Endothelial cell of umbilical vein (primary cell): ENCODE results near the gene MAB21L2. TPM values are rescaled to one million over a fixed set of nuclear protein-coding genes. Genes with fewer than 3 reads are reported as not detected.

Experiments
- BruUV-seq: library from RNA; stranded (reverse); fragments of 400-500 nt; replicated peaks from 2 replicates; lab custom pipeline; 2021; lab: Mats Ljungman, UMichigan
- CTCF ChIA-PET: fragments of 300-600, 350-600 bp; sonication (Branson Sonifier 250); formaldehyde crosslinking; loops from one replicate; lab custom pipeline; 2021; ENCODE audit warnings: antibody characterized with exemption, inconsistent platforms; lab: Charles Lee
- POLR2A ChIA-PET: fragments of 300-600, 350-600 bp; sonication (Branson Sonifier 250); formaldehyde crosslinking; loops from one replicate; lab custom pipeline; 2021; ENCODE audit warnings: antibody characterized with exemption, inconsistent platforms; lab: Charles Lee
- DNase-seq: peaks from one replicate; pipeline ENCODE4 v3.0.0-alpha.2; 2011; ENCODE audit warnings: low read depth, low spot score
- FAIRE-seq: peaks from 2 replicates; lab custom pipeline; 2011; peaks lifted over from hg19 to GRCh38; lab: Jason Lieb, UNC
- H2AFZ ChIP-seq: 2 replicates; pipeline ENCODE4 v1.6.0; 2012; ENCODE audit warnings: low read depth, low read length, control low read depth, inconsistent platforms
- H3K27ac ChIP-seq: 2 replicates; pipeline ENCODE4 v1.5.1; 2011; ENCODE audit warnings: low read depth, mild to moderate bottlenecking, control low read depth, low read length, moderate library complexity; ENCODE audit not compliant: insufficient read depth
- H3K27me3 ChIP-seq, 2 experiments: 2 replicates each; pipeline versions ENCODE4 v1.6.0 to v1.6.1; 2011; ENCODE audit warnings: low read length in 2 of 2, mixed read lengths in 1 of 2; ENCODE audit not compliant: control insufficient read depth in 2 of 2, insufficient read depth in 2 of 2
- H3K36me3 ChIP-seq, 2 experiments: 2 replicates in 1 of 2; 3 replicates in 1 of 2; pipeline ENCODE4 v1.5.1; 2011; ENCODE audit warnings: low read length in 2 of 2, mild to moderate bottlenecking in 1 of 2, moderate library complexity in 1 of 2; ENCODE audit not compliant: control insufficient read depth in 2 of 2, insufficient read depth in 2 of 2; ENCODE audit errors: extremely low read depth in 1 of 2
- H3K4me1 ChIP-seq: 3 replicates; pipeline ENCODE4 v1.5.1; 2011; ENCODE audit warnings: mild to moderate bottlenecking, low read length; ENCODE audit not compliant: control insufficient read depth, insufficient read depth; ENCODE audit errors: extremely low read depth
- H3K4me2 ChIP-seq: 2 replicates; pipeline ENCODE4 v1.6.1; 2011; ENCODE audit warnings: low read length, control low read depth, mixed read lengths; ENCODE audit not compliant: insufficient read depth
- H3K4me3 ChIP-seq, 3 experiments: fragments of 200-600 bp in 1 of 3; sonication (generic), shearing (Covaris generic) in 1 of 3; replicated peaks in 1 of 3; 2 replicates each; pipeline ENCODE4 v1.5.1; 2011 to 2016; ENCODE audit warnings: control low read depth in 3 of 3, low read length in 3 of 3, mild to moderate bottlenecking in 2 of 3, inconsistent platforms in 1 of 3, low read depth in 1 of 3, moderate library complexity in 1 of 3; ENCODE audit not compliant: insufficient read depth in 1 of 3
- H3K79me2 ChIP-seq: 2 replicates; pipeline ENCODE4 v1.6.0; 2012; ENCODE audit warnings: low read length, inconsistent platforms; ENCODE audit not compliant: control insufficient read depth, insufficient read depth
- H3K9ac ChIP-seq: replicated peaks from 2 replicates; pipeline ENCODE3; 2011; ENCODE audit warnings: low read length, control low read depth; ENCODE audit not compliant: insufficient read depth; ENCODE audit errors: extremely low read depth
- H3K9me1 ChIP-seq: replicated peaks from 3 replicates; pipeline ENCODE4 v1.6.0; 2011; ENCODE audit warnings: mild to moderate bottlenecking, low read length; ENCODE audit not compliant: control insufficient read depth, insufficient read depth; ENCODE audit errors: extremely low read depth
- H3K9me3 ChIP-seq: replicated peaks from 2 replicates; pipeline ENCODE4 v1.5.1; 2012; ENCODE audit warnings: low read length, inconsistent platforms; ENCODE audit not compliant: control insufficient read depth, insufficient read depth
- H4K20me1 ChIP-seq: replicated peaks from 2 replicates; pipeline ENCODE3; 2011; ENCODE audit warnings: mild to moderate bottlenecking, low read length; ENCODE audit not compliant: control insufficient read depth, insufficient read depth; ENCODE audit errors: extremely low read depth
- CTCF ChIP-seq, 2 donors: IDR thresholded peaks; 1 replicate in 1 of 2; 2 replicates in 1 of 2; pipeline ENCODE4 v1.5.1; 2011; ENCODE audit warnings: low read length in 2 of 2, mild to moderate bottlenecking in 2 of 2, moderate library complexity in 2 of 2, control low read depth in 1 of 2, inconsistent platforms in 1 of 2, low read depth in 1 of 2; ENCODE audit not compliant: insufficient read depth in 1 of 2; ENCODE audit errors: extremely low read depth in 1 of 2
- EZH2 ChIP-seq: IDR thresholded peaks from 2 replicates; pipeline ENCODE4 v1.6.1; 2012; ENCODE audit warnings: borderline replicate concordance, low read depth, mild to moderate bottlenecking, moderate library complexity, low read length, inconsistent platforms; ENCODE audit not compliant: severe bottlenecking
- FOS ChIP-seq: IDR thresholded peaks from 2 replicates; pipeline ENCODE4 v1.6.1; 2011; ENCODE audit warnings: mild to moderate bottlenecking, low read length, moderate library complexity, borderline replicate concordance; ENCODE audit not compliant: insufficient read depth
- GATA2 ChIP-seq: IDR thresholded peaks from 2 replicates; pipeline ENCODE4 v1.7.0; 2011; ENCODE audit warnings: low read depth, mild to moderate bottlenecking, moderate library complexity, mixed read lengths, low read length; ENCODE audit not compliant: insufficient read length, insufficient read depth
- JUN ChIP-seq: IDR thresholded peaks from 2 replicates; pipeline ENCODE4 v1.6.1; 2011; ENCODE audit warnings: borderline replicate concordance, low read depth; ENCODE audit not compliant: insufficient read length, insufficient read depth
- MAX ChIP-seq: IDR thresholded peaks from 2 replicates; pipeline ENCODE4 v1.6.1; 2011; ENCODE audit not compliant: insufficient read depth, insufficient read length
- MYC ChIP-seq: IDR thresholded peaks from one replicate; pipeline ENCODE4 v1.6.1; 2011; ENCODE audit warnings: mild to moderate bottlenecking, low read depth, low read length
- POLR2A ChIP-seq: IDR thresholded peaks from 2 replicates; pipeline ENCODE4 v1.6.1; 2012; ENCODE audit warnings: low read depth, mild to moderate bottlenecking, control low read depth, low read length
- POLR2AphosphoS5 ChIP-seq: IDR thresholded peaks from 2 replicates; pipeline ENCODE4 v1.6.1; 2012; ENCODE audit warnings: low read depth, mild to moderate bottlenecking, control low read depth, low read length, moderate library complexity; ENCODE audit not compliant: insufficient read depth
- dilution Hi-C: fragments of 300-500 bp; cut with MboI; formaldehyde crosslinking; loops from one replicate; pipeline ENCODE4 v1.15.0; 2019; ENCODE audit warnings: low sequenced_read_pairs; ENCODE audit not compliant: extremely low pct_ligation_motif_present
- intact Hi-C: fragments of 100-400 bp; cut with micrococcal nuclease; formaldehyde crosslinking; loops from one replicate; pipeline ENCODE4 v1.10.0; 2022
- polyA plus RNA-seq, 4 experiments: library from polyadenylated mRNA; depleted of rRNA in 3 of 4; stranded (reverse) in 3 of 4; unstranded in 1 of 4; fragments of >200 nt; gene quantifications; 2 replicates each; pipeline versions ENCODE4 v1.2.1 to v1.2.3, GENCODE V29; 2011 to 2012; ENCODE audit warnings: missing spikeins in 1 of 4
- total RNA-seq: library from RNA; stranded (reverse); gene quantifications from 2 replicates; pipeline ENCODE4 v1.2.3, GENCODE V29; 2021

Gene MAB21L2
- total and polyA plus RNA-seq, 2 donors (not counting 3 experiments of a cell fraction or from before 2014, with no cell fraction given), result not detected

- Histone ChIP-seq H3K27ac (no peak overlapping the region), H4K20me1 (no peaks in the 10 kb centered on the region), H3K36me3 (no peaks in the 10 kb centered on the region), H3K79me2 (no peaks in the 10 kb centered on the region), H3K4me1 (no peaks in the 10 kb centered on the region), H3K9me3 (no peaks in the 10 kb centered on the region), H3K27me3 (no peaks in the 10 kb centered on the region), H3K4me3 (no peak overlapping the region), H3K4me2 (no peak overlapping the region), H3K9ac (no peak overlapping the region), H2AFZ (no peak overlapping the region), H3K9me1 (no peaks in the 10 kb centered on the region)
- BruUV-seq, result no TSS peak
- ChIA-PET CTCF (interaction anchor here (1.3 kb wide), 1 partner anchor 45 kb away, joined by 3 read pairs; no protein-coding TSS in a partner anchor), POLR2A (no interaction called here)
- DNase-seq (no peak), FAIRE-seq (no peak)
- no peak for TF ChIP-seq MYC
- TF ChIP-seq FOS, result no peak
- no peak for TF ChIP-seq POLR2AphosphoS5
- no peak for TF ChIP-seq JUN
- intact Hi-C loops (no loop called here), dilution Hi-C loops (no loop called here)
Measured at GRCh38 chr4:150599547-150599946, 17.6 kb downstream of the MAB21L2 start.

- no TSS peak for BruUV-seq
- Histone ChIP-seq H3K9me1 (no peaks in the 10 kb centered on the region), H3K79me2 (no peaks in the 10 kb centered on the region), H3K9me3 (no peaks in the 10 kb centered on the region), H2AFZ (no peak overlapping the region), H3K4me3 (no peak overlapping the region), H4K20me1 (no peaks in the 10 kb centered on the region), H3K9ac (no peak overlapping the region), H3K27ac (no peak overlapping the region), H3K4me1 (no peaks in the 10 kb centered on the region), H3K4me2 (no peak overlapping the region), H3K27me3 (no peaks in the 10 kb centered on the region), H3K36me3 (no peaks in the 10 kb centered on the region)
- ChIA-PET CTCF (interaction anchor here (0.6 to 1.3 kb wide), 5 partner anchors 10 to 266 kb away, joined by 3 to 5 read pairs (median 3); no protein-coding TSS in a partner anchor), POLR2A (no interaction called here)
- FAIRE-seq (no peak), DNase-seq (no peak)
- TF ChIP-seq GATA2 (no peak), EZH2 (no peak), POLR2A (no peak), FOS (no peak), MYC (no peak), JUN (no peak), POLR2AphosphoS5 (no peak), CTCF (IDR thresholded peaks at IDR 0.05; ENCODE audit: extremely low read depth in 1 of 2, insufficient read depth in 1 of 2, low read depth in 1 of 2, low read length in 2 of 2) (no peak), MAX (no peak)
- dilution Hi-C loops (no loop called here), intact Hi-C loops (no loop called here)
Measured at GRCh38 chr4:150600812-150601445, 19.0 kb downstream of the MAB21L2 start.
